GM18861 (cell line): ENCODE data around the gene KIAA2012.

Experiments used
- ATAC-seq: cut with Tn5 transposase; IDR thresholded peaks from one replicate; pipeline ENCODE4 v1.9.1; 2021; ENCODE audit not compliant: unreplicated experiment

KIAA2012 gene

DNA sequence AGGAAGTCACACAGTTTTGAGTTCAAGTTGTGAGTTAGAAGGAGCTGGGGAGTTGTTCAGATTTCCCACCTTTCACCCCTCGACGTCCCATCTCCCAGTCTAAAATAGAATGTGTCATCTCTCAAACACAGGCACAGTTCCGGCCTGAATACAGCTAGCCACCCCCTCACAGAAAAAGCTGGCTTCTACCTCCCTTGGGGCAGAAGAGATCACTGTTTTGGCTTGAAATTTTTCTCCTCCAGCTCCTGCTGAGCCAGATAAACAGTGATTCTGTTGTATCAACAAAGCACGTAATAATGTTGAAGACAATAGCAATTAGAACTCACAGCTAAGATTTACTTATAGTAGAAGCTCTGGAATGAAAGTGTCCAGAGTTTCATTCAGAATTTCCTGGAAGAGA is 74.7 kb downstream of the KIAA2012 start:
- ATAC-seq: no peak

DNA sequence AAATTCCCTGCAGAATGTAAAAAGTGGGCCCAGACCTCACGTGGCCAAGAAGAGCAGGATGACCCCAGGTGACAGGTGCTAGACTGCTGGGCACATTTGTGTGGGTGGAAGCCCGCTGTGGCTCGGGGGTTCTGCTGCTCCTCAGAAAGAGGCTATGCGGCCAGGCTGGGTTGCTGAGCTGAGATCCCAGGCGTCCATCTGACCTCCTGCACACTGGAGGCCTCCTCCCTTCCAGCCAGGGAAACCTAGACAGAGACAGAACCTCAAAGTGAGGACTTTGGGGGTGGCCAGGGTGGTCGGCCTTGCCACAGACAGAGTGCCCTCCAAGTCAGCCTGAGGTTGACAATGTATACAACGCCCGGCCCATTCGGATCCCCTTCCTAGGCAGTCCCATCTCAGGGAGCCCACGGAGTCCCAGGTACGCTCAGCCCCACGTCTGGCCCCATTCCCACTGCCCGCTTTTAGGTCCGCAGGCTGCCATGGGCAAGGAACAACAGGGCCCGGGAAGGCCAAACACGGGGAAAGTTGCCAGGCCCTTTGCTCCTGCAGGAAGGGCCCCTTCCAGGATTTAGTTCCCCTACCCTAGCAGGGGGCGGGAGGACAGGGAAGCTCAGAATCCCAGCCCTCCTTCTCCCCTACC is 75.6 kb downstream of the KIAA2012 start:
- no peak for ATAC-seq

GRCh38 chr2:202149155-202149762 is 76.2 kb downstream of the KIAA2012 start:
- ATAC-seq: no peak

- ATAC-seq: no peak
Observed at GRCh38 chr2:202149936-202150335, 76.9 kb downstream of the KIAA2012 start.

DNA sequence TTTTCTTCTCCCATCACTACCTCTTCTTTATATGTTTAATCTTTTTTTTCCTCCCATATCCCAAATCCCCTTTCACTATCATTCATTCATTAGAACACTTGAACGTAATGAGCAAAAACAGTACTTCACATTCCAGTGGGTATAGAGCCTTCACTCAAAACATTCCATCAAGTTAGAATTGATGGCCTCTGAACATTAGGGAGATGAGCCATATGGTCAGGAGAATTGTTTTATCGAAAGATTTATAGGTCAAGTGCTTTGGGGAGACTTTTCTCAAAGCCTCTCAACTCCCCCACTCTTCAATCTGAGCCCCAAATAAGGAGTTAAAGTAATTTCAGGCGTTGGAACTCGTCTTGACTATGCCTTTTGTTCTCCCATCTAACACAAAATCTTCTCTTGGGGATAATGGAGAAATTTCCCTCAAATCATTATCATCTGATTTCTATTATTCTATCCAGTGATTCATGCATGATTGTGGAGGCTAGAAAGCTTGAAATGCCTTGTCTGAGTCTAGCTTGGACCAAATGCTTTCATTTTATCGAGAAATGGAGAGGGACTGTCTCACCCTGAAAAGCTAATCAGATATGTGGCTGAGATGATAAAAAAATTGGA is 79.2 kb downstream of the KIAA2012 start:
- no peak for ATAC-seq

DNA sequence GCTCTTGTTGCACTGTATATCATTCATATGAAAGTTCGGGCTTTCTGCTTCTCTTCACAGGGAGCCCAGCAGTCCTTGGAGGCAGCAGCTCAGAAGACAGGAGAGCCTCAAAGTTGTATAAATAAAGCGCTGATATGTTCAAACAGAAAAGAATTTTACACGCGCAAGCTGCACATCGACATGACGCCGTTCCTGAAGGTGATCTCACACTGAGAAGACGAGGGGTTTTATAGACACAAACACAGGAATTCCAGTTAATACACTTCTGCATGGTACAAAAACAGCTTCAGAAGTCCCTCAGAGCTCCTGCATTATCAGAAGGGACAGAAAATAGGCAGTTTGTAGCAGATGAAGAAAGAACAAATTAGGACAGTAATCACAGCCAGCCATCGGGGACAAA is 81.6 kb downstream of the KIAA2012 start:
- no peak for ATAC-seq

- ATAC-seq: no peak
Observed at GRCh38 chr2:202157211-202157990, 84.3 kb downstream of the KIAA2012 start.

DNA sequence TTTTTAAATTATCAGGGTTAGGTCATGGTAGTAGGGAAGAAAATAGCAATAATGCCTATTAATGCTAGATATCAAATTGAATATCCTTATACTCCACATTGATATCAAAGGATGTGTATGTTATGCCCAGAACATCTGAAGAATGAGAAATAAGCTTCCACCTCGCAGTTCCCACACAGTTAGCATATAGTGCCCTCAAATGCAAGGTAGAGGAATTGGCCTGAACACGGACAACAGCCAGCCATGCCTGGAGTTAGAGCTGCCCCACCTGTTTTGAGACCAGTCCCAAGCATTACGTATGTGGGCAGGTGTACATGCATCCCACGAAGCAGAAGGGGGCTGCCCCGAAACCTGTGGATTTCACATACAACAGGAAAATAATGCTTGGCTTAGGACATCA is 85.7 kb downstream of the KIAA2012 start:
- ATAC-seq: no peak

GRCh38 chr2:202161151-202161835 is 88.2 kb downstream of the KIAA2012 start:
- no peak for ATAC-seq

DNA sequence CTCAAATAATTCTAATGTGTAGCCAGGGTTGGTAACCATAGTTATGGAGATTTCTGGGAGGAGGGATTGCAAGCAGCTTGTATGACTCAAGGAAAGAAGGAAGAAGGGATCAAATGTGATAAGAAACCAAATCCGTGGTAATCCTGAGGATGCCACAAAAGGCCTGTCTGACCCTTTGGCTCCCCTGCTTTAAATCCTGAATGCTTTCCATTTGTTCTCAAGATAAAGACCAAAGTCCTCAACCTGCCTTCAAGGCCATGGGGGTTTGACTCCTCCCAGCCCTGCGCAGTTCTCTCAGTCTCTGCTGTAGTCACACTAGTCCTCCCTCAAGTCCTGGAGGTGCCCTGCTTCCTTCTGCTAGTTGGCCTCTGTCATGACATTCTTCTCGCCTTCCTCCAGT is 91.4 kb downstream of the KIAA2012 start:
- ATAC-seq: no peak

DNA sequence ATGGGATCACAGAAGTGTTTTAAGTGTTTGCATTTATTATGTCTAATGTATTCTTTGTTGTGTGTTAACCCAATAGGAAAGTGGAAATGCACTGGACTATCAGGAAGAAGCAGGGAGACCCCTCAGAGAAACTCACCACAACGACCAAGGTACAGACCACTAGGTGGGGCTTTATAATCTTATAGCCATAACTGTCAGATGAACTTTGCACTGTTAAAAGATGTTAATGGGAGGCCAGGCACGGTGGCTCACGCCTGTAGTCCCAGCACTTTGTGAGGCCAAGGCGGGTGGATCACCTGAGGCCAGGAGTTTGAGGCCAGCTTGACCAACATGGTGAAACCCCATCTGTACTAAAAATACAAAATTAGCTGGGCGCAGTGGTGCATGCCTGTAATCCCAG is 92.2 kb downstream of the KIAA2012 start:
- no peak for ATAC-seq

- ATAC-seq: no peak
Observed at GRCh38 chr2:202165945-202166344, 92.9 kb downstream of the KIAA2012 start.

GRCh38 chr2:202169131-202169530 is 96.1 kb downstream of the KIAA2012 start:
- no peak for ATAC-seq

- ATAC-seq: no peak
Observed at GRCh38 chr2:202169832-202170424, 96.9 kb downstream of the KIAA2012 start.

- ATAC-seq: no peak
Observed at GRCh38 chr2:202171241-202171825, 98.3 kb downstream of the KIAA2012 start.

- ATAC-seq: no peak
Observed at GRCh38 chr2:202172439-202173211, 99.6 kb downstream of the KIAA2012 start.

DNA sequence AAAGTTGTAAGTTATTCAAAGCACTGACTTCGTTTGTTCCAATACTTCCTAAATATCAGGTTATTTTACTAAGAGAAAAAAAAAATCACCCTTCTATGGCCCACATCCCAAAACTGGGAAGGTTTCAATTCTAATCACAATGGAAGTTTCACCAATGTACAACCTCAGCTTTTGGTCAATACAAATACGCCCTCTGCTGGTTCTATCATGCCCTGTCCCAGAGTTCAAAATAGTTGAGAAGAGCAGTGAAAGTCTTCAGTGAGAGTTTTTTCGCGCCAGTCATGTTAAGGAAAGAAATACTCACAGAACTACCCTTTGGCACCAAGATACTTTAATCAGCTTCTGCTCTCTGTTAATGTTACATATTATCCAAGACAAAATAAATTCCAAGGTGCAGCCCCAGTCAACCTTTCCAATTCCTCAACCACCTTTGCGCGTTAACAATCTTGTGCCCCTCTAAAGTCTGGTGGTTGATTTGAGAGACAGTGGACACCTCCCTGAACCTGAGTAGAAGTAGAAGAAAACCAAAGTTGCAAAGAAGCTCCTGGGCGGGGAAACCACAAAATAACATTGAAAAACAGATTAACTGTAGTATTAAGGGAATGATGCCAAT is 105.4 kb downstream of the KIAA2012 start:
- no peak for ATAC-seq

DNA sequence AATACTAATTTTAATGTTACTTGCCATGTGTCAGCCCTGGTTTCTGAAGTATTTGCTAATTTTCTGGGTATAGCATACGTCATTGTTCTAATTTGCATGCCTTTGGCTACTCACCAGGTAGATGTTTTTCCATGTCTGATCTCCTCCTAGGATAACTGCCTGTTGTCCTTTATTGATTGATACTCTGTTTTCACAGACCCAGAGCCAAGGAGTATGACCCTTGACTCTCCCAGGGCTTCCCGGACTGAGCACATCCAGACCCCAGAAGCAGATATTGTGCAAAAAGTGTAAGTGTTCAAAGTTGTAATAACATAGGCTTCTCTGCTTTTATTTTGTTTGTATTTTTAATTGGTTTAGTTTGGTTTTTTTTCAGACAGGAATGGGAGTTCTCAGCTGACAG is 111.5 kb downstream of the KIAA2012 start:
- ATAC-seq: no peak

DNA sequence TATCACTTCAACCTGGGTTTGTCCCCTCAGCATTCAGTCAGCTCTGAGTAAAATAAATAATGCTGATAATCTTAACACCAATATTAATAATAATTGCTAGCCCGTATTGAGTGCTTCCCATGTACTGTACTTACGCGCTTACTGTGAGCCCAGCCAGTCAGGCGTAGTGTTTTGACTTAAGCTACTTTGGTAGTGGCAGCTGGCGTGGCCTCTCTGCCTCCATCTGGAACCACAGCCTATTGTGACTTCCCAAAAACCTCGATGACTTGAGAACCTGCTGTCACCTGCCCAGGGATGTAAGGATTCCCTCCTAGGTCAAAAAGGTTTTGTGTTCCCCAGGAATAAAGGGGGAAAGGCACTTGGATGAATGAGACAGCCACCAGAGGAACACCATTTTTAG is 112.1 kb downstream of the KIAA2012 start:
- no peak for ATAC-seq
